Tibial nerve (tissue), 4 donors: ENCODE results near the gene HSPB6. TPM values are rescaled to one million over a fixed set of nuclear protein-coding genes. Genes with fewer than 3 reads are reported as not detected.

Experiments used
- DNase-seq, 2 donors: peaks; one replicate each; pipeline ENCODE4 v3.0.0-alpha.2; 2019; ENCODE audit warnings: low spot score in 2 of 2
- H3K27ac ChIP-seq, 4 donors: fragments of 200-600 bp; sonication (generic) in 3 of 4; one replicate each; pipeline ENCODE4 v1.5.1; 2017 to 2019; ENCODE audit warnings: mild to moderate bottlenecking in 1 of 4
- H3K27me3 ChIP-seq, 2 donors: fragments of 200-600 bp; sonication (generic) in 1 of 2; one replicate each; pipeline versions ENCODE4 v1.5.1 to v1.6.0; 2017 to 2019
- H3K36me3 ChIP-seq, 3 donors: fragments of 200-600 bp; sonication (generic); one replicate each; pipeline ENCODE4 v1.5.1; 2018 to 2019
- H3K4me1 ChIP-seq, 4 donors: fragments of 200-600 bp; sonication (generic) in 3 of 4; one replicate each; pipeline ENCODE4 v1.5.1; 2017 to 2019
- H3K4me3 ChIP-seq, 4 donors: fragments of 200-600 bp; sonication (generic) in 3 of 4; one replicate each; pipeline ENCODE4 v1.5.1; 2017 to 2019; ENCODE audit warnings: mild to moderate bottlenecking in 1 of 4, moderate library complexity in 1 of 4
- H3K9me3 ChIP-seq, 4 donors: fragments of 200-600 bp; sonication (generic) in 3 of 4; one replicate each; pipeline ENCODE4 v1.5.1; 2017 to 2019
- CTCF ChIP-seq, 5 experiments: fragments of 200-600 bp in 3 of 5; fragments of 450-650 bp in 2 of 5; sonication (generic) in 3 of 5; IDR thresholded peaks; one replicate each; pipeline ENCODE4 v1.5.1; 2016 to 2019; ENCODE audit warnings: antibody characterized with exemption in 5 of 5, mild to moderate bottlenecking in 3 of 5, moderate library complexity in 2 of 5
- EP300 ChIP-seq, 2 donors: sonication (generic); formaldehyde crosslinking; IDR thresholded peaks; one replicate each; pipeline ENCODE4 v1.6.1; 2017; ENCODE audit warnings: antibody characterized with exemption in 2 of 2, mild to moderate bottlenecking in 1 of 2
- POLR2A ChIP-seq, 2 donors: fragments of 450-650 bp; IDR thresholded peaks; one replicate each; pipeline ENCODE4 v1.6.1; 2017; ENCODE audit warnings: antibody characterized with exemption in 2 of 2, mild to moderate bottlenecking in 2 of 2, moderate library complexity in 2 of 2
- WGBS, 2 donors: methylation state at CpG; one replicate each; pipeline ENCODE4 v1.1.5; 2018; 5-methylcytosine and 5-hydroxymethylcytosine counted together
- total RNA-seq, 4 donors: library from RNA; depleted of rRNA; stranded (reverse); fragments of >200 nt; gene quantifications; one replicate each; pipeline ENCODE4 v1.1.0, GENCODE V29; 2016

The HSPB6 gene
- total RNA-seq, 4 donors from 2014 or later: 85.2 to 190 (median 124) TPM

- Histone ChIP-seq H3K36me3 (peaks cover 5 to 79% (median 53%) of the 10 kb centered on the region in 3 donors), H3K27ac (no peak overlapping the region)
- WGBS, 2 donors: 93 to 94% methylated on average over 11 to 14 of the region's 14 CpGs
Measured at GRCh38 chr19:35722461-35722860, 34.4 kb downstream of the HSPB6 start.

GRCh38 chr19:35721374-35721773 is 35.5 kb downstream of the HSPB6 start:
- H3K27me3 ChIP-seq: no peaks in the 10 kb centered on the region
- peaks cover 5 to 68% (median 46%) of the 10 kb centered on the region in 3 donors for H3K36me3 ChIP-seq
- H3K4me3 ChIP-seq: no peak overlapping the region
- no peak for DNase-seq
- peaks cover 0 to 32% (median 10%) of the 10 kb centered on the region in 4 donors for H3K4me1 ChIP-seq
- no peaks in the 10 kb centered on the region for H3K9me3 ChIP-seq
- WGBS, 2 donors: 92% methylated on average over 14 to 16 of the region's 16 CpGs
- H3K27ac ChIP-seq: no peak overlapping the region
- TF ChIP-seq CTCF (IDR thresholded peaks at IDR 0.05) (no peak), EP300 (IDR thresholded peaks at IDR 0.05) (no peak), POLR2A (IDR thresholded peaks at IDR 0.05) (no peak)

More at GRCh38 chr19:35722461-35722860, 34.4 kb downstream of the HSPB6 start:
- H3K4me3 ChIP-seq: no peak overlapping the region
- no peak for TF ChIP-seq POLR2A (IDR thresholded peaks at IDR 0.05)
- no peak for TF ChIP-seq CTCF (IDR thresholded peaks at IDR 0.05)
- TF ChIP-seq EP300 (IDR thresholded peaks at IDR 0.05): no peak
- no peaks in the 10 kb centered on the region for H3K9me3 ChIP-seq
- no peak for DNase-seq
- H3K27me3 ChIP-seq: no peaks in the 10 kb centered on the region
- H3K4me1 ChIP-seq: peaks cover 0 to 31% (median 10%) of the 10 kb centered on the region in 4 donors

GRCh38 chr19:35720648-35721047 is 36.2 kb downstream of the HSPB6 start:
- Histone ChIP-seq H3K9me3 (no peaks in the 10 kb centered on the region), H3K27ac (no peak overlapping the region), H3K36me3 (peaks cover 3 to 61% (median 39%) of the 10 kb centered on the region in 3 donors), H3K27me3 (no peaks in the 10 kb centered on the region), H3K4me3 (no peak overlapping the region), H3K4me1 (peaks cover 0 to 39% (median 17%) of the 10 kb centered on the region in 4 donors)
- WGBS, 2 donors: 78 to 92% methylated on average over 6 to 17 of the region's 17 CpGs
- no peak for TF ChIP-seq CTCF (IDR thresholded peaks at IDR 0.05)
- TF ChIP-seq EP300 (IDR thresholded peaks at IDR 0.05): no peak
- no peak for TF ChIP-seq POLR2A (IDR thresholded peaks at IDR 0.05)
- DNase-seq: no peak

GRCh38 chr19:35720163-35720524 is 36.7 kb downstream of the HSPB6 start:
- H3K4me3 ChIP-seq: no peak overlapping the region
- H3K27ac ChIP-seq: no peak overlapping the region
- H3K4me1 ChIP-seq: peaks cover 0 to 44% (median 21%) of the 10 kb centered on the region in 4 donors
- H3K36me3 ChIP-seq: peaks cover 0 to 56% (median 34%) of the 10 kb centered on the region in 3 donors
- no peaks in the 10 kb centered on the region for H3K9me3 ChIP-seq
- no peak for TF ChIP-seq CTCF (IDR thresholded peaks at IDR 0.05)
- TF ChIP-seq EP300 (IDR thresholded peaks at IDR 0.05): no peak
- no peak for TF ChIP-seq POLR2A (IDR thresholded peaks at IDR 0.05)
- no peaks in the 10 kb centered on the region for H3K27me3 ChIP-seq
- WGBS, 2 donors: 86 to 88% methylated on average over 9 of the region's 9 CpGs
- no peak for DNase-seq

- H3K4me3 ChIP-seq: peak overlapping the region in 2 of 4 donors; percentile 64 to 71
- WGBS, 2 donors: 81 to 83% methylated on average over 23 to 32 of the region's 32 CpGs
- DNase-seq: no peak
- H3K27ac ChIP-seq: peak overlapping the region in 1 of 4 donors; percentile 94
- no peaks in the 10 kb centered on the region for H3K27me3 ChIP-seq
- H3K36me3 ChIP-seq: peaks cover 0 to 51% (median 28%) of the 10 kb centered on the region in 3 donors
- H3K9me3 ChIP-seq: no peaks in the 10 kb centered on the region
- no peak for TF ChIP-seq POLR2A (IDR thresholded peaks at IDR 0.05)
- TF ChIP-seq EP300 (IDR thresholded peaks at IDR 0.05): no peak
- no peak for TF ChIP-seq CTCF (IDR thresholded peaks at IDR 0.05)
- peaks cover 0 to 46% (median 23%) of the 10 kb centered on the region in 4 donors for H3K4me1 ChIP-seq
Measured at GRCh38 chr19:35719402-35720162, 37.2 kb downstream of the HSPB6 start.
